OCI-LY7 (cell line): ENCODE data around the gene TAGLN2. TPM values are rescaled to one million over a fixed set of nuclear protein-coding genes. Genes with fewer than 3 reads are reported as not detected.

ENCODE experiments used
- BruUV-seq: library from RNA; stranded (reverse); fragments of 400-500 nt; replicated peaks from 2 replicates; lab custom pipeline; 2021; lab: Mats Ljungman, UMichigan
- CTCF ChIA-PET: fragments of 300-600 bp; sonication (Branson Sonifier 250); formaldehyde crosslinking; loops from one replicate; lab custom pipeline; 2022; ENCODE audit warnings: antibody characterized with exemption; ENCODE audit not compliant: unreplicated experiment; lab: Charles Lee
- POLR2A ChIA-PET: fragments of 300-600 bp; sonication (Branson Sonifier 250); formaldehyde crosslinking; loops from one replicate; lab custom pipeline; 2022; ENCODE audit warnings: antibody characterized with exemption; lab: Charles Lee
- DNase-seq: peaks from one replicate; pipeline ENCODE4 v3.0.0-alpha.2; 2015; ENCODE audit warnings: low spot score
- H2AFZ ChIP-seq: fragments of 200-600 bp; sonication (generic), shearing (Covaris generic); 2 replicates; pipeline ENCODE4 v1.6.1; 2014; ENCODE audit warnings: mild to moderate bottlenecking, antibody characterized with exemption, low read length, moderate library complexity
- H3K27ac ChIP-seq: fragments of 200-600 bp; sonication (generic); 2 replicates; pipeline ENCODE4 v1.5.1; 2014; ENCODE audit warnings: mixed run types, low read depth, mild to moderate bottlenecking, moderate library complexity, low read length, inconsistent platforms; ENCODE audit not compliant: poor library complexity, severe bottlenecking
- H3K36me3 ChIP-seq: fragments of 200-600 bp; sonication (generic); 2 replicates; pipeline ENCODE4 v1.6.1; 2014; ENCODE audit warnings: mild to moderate bottlenecking, antibody characterized with exemption, low read length, moderate library complexity, mixed read lengths; ENCODE audit not compliant: insufficient read depth
- H3K4me1 ChIP-seq: fragments of 200-600 bp; sonication (generic); 2 replicates; pipeline ENCODE4 v1.5.1; 2014; ENCODE audit warnings: mild to moderate bottlenecking, low read length; ENCODE audit not compliant: insufficient read depth, poor library complexity, severe bottlenecking
- H3K4me2 ChIP-seq: fragments of 200-600 bp; sonication (generic); 2 replicates; pipeline ENCODE4 v1.6.1; 2014; ENCODE audit warnings: mild to moderate bottlenecking, low read length
- H3K4me3 ChIP-seq: fragments of 200-600 bp; sonication (generic); 2 replicates; pipeline ENCODE4 v1.5.1; 2014; ENCODE audit warnings: mild to moderate bottlenecking, low read depth, low read length; ENCODE audit not compliant: poor library complexity, severe bottlenecking
- H3K79me2 ChIP-seq: fragments of 200-600 bp; sonication (generic); 2 replicates; pipeline ENCODE4 v1.6.1; 2016; ENCODE audit warnings: low read depth, mild to moderate bottlenecking, low read length, moderate library complexity, mixed read lengths; ENCODE audit not compliant: insufficient read depth
- H3K9me2 ChIP-seq: fragments of 200-600 bp; sonication (generic); 2 replicates; pipeline ENCODE4 v1.6.1; 2016; ENCODE audit warnings: mild to moderate bottlenecking, low read length, mixed read lengths; ENCODE audit not compliant: insufficient read depth
- H3K9me3 ChIP-seq: fragments of 200-600 bp; sonication (generic); 2 replicates; pipeline ENCODE4 v1.6.1; 2014; ENCODE audit warnings: mild to moderate bottlenecking, mixed run types, low read length, mixed read lengths
- H4K20me1 ChIP-seq: fragments of 200-600 bp; sonication (generic); 2 replicates; pipeline ENCODE4 v1.6.1; 2014; ENCODE audit warnings: mild to moderate bottlenecking, antibody characterized with exemption, low read length, moderate library complexity, mixed read lengths; ENCODE audit not compliant: insufficient read depth
- EZH2phosphoT487 ChIP-seq: fragments of 200-600 bp; sonication (generic); IDR thresholded peaks from 2 replicates; pipeline ENCODE4 v1.6.1; 2018; ENCODE audit warnings: low read depth, borderline replicate concordance, mild to moderate bottlenecking, mixed run types, antibody characterized with exemption, low read length, moderate library complexity, mixed read lengths
- intact Hi-C: fragments of 100-400 bp; cut with micrococcal nuclease; formaldehyde crosslinking; loops from one replicate; pipeline ENCODE4 v1.10.0; 2022; ENCODE audit not compliant: unreplicated experiment
- total RNA-seq, 2 experiments: library from RNA; depleted of rRNA in 1 of 2; stranded (reverse); fragments of >200 nt in 1 of 2; shearing (Covaris generic) in 1 of 2; gene quantifications; 2 replicates each; pipeline ENCODE4 v1.2.3, GENCODE V29; 2014 to 2022
- TF ChIP-seq, protein P1 (sequence below): fragments of 200-600 bp; sonication (generic); conservative IDR thresholded peaks from 2 replicates; pipeline ENCODE4 v1.5.1; 2014; ENCODE audit warnings: mild to moderate bottlenecking, antibody characterized with exemption, low read length, moderate library complexity, mixed read lengths

TAGLN2 gene
- total RNA-seq, 2 experiments from 2014 or later, result 193 to 215 TPM

DNA sequence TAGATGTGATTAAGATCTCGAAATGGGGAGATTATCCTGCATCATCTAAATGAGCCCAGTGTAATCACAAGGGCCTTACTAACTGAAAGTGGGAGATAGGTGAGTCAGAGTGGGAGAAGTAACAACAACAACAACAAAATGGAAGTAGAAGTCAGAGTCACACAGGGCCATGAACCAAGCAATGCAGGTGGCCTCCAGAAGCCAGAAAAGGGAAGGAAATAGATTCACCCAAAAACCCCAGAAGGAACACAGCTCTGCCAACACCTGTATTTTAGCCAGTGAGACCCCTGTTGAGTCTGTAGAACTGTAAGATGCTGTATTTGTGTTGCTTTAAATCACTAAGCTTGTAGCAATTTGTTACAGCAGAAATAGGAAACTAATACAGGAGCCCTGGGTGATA, 4.1 kb downstream of the TAGLN2 start:
- Histone ChIP-seq H3K4me3 (peak overlapping the region; percentile 94), H3K27ac (peak overlapping the region; percentile 80), H3K36me3 (peaks cover 44% of the 10 kb centered on the region), H3K79me2 (peaks cover 47% of the 10 kb centered on the region; the same call in 1 of the 2 replicates), H4K20me1 (no peaks in the 10 kb centered on the region), H3K4me2 (peak overlapping the region; percentile 90), H3K9me3 (no peaks in the 10 kb centered on the region), H3K9me2 (no peaks in the 10 kb centered on the region), H3K4me1 (peaks cover 40% of the 10 kb centered on the region), H2AFZ (no peak overlapping the region)
- ChIA-PET POLR2A (interaction anchor here (1.1 kb wide), 1 partner anchor 31 kb away, joined by 3 read pairs; no protein-coding TSS in a partner anchor), CTCF (interaction anchor here (0.6 kb wide), 1 partner anchor 458 kb away, joined by 3 read pairs; no protein-coding TSS in a partner anchor)
- BruUV-seq, result no TSS peak
- intact Hi-C loops, result no loop called here
- TF ChIP-seq, protein P1, sequence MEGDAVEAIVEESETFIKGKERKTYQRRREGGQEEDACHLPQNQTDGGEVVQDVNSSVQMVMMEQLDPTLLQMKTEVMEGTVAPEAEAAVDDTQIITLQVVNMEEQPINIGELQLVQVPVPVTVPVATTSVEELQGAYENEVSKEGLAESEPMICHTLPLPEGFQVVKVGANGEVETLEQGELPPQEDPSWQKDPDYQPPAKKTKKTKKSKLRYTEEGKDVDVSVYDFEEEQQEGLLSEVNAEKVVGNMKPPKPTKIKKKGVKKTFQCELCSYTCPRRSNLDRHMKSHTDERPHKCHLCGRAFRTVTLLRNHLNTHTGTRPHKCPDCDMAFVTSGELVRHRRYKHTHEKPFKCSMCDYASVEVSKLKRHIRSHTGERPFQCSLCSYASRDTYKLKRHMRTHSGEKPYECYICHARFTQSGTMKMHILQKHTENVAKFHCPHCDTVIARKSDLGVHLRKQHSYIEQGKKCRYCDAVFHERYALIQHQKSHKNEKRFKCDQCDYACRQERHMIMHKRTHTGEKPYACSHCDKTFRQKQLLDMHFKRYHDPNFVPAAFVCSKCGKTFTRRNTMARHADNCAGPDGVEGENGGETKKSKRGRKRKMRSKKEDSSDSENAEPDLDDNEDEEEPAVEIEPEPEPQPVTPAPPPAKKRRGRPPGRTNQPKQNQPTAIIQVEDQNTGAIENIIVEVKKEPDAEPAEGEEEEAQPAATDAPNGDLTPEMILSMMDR, result no peak
- no peak for TF ChIP-seq EZH2phosphoT487
- peak; percentile 69 for DNase-seq

DNA sequence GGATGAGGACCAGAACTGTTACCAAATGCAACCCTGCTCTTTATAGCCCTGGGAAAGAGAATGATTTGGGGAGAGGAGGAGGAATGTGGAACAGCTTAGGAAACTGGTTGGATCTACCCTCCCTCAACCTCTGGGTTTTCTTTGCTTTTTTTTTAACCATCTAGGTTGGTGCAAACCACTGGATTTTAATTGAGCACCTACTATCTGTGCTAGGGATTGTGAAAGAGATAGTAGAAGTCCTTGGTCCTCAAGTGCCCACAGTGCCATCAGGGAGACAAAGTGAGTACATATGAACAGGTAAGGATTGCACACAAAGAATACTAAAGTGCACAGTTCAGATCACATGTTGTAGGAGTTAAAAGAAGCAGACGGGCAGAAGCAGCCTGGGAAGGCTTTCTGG, 4.7 kb downstream of the TAGLN2 start:
- H3K9me3 ChIP-seq, result no peaks in the 10 kb centered on the region
- no peak for DNase-seq
- H3K9me2 ChIP-seq, result no peaks in the 10 kb centered on the region
- no peak overlapping the region for H3K4me3 ChIP-seq
- ChIA-PET CTCF (no interaction called here), POLR2A (interaction anchor here (1.1 kb wide), 1 partner anchor 30 kb away, joined by 3 read pairs; no protein-coding TSS in a partner anchor)
- H3K27ac ChIP-seq, result peak overlapping the region; percentile 80
- H3K4me1 ChIP-seq, result peaks cover 34% of the 10 kb centered on the region
- peaks cover 49% of the 10 kb centered on the region for H3K36me3 ChIP-seq
- peaks cover 47% of the 10 kb centered on the region; the same call in 1 of the 2 replicates for H3K79me2 ChIP-seq
- H2AFZ ChIP-seq, result no peak overlapping the region
- intact Hi-C loops, result no loop called here
- BruUV-seq, result no TSS peak
- H4K20me1 ChIP-seq, result no peaks in the 10 kb centered on the region
- TF ChIP-seq, protein P1, result no peak
- no peak for TF ChIP-seq EZH2phosphoT487
- peak overlapping the region; percentile 90; the same call in 1 of the 2 replicates for H3K4me2 ChIP-seq

DNA sequence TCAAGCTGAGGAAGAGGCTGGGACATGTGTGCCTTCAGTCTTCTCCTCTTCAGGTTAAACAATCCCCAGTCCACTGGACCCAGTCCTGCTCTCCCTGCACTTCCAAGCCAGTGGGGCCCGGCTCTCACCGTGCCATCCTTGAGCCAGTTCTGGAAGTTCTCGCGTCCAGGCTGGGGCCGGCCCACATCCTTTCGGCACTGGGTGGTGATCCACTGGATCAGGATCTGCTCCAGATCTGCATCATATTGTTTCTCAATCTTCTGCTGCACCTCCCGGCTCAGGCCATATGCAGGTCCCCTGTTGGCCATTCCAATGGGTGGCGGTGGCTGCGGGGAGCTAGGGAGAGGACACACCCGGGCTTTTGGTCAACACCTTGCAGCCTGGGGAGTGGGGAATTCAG, 5.1 kb downstream of the TAGLN2 start:
- no peaks in the 10 kb centered on the region for H3K9me3 ChIP-seq
- peaks cover 33% of the 10 kb centered on the region for H3K4me1 ChIP-seq
- no TSS peak for BruUV-seq
- ChIA-PET POLR2A (no interaction called here), CTCF (no interaction called here)
- no peak for DNase-seq
- H3K9me2 ChIP-seq, result no peaks in the 10 kb centered on the region
- TF ChIP-seq EZH2phosphoT487, result no peak
- TF ChIP-seq, protein P1, result no peak
- no peaks in the 10 kb centered on the region for H4K20me1 ChIP-seq
- H3K27ac ChIP-seq, result no peak overlapping the region
- H3K36me3 ChIP-seq, result peaks cover 49% of the 10 kb centered on the region
- intact Hi-C loops, result no loop called here
- H3K4me2 ChIP-seq, result no peak overlapping the region
- no peak overlapping the region for H3K4me3 ChIP-seq
- H2AFZ ChIP-seq, result no peak overlapping the region
- H3K79me2 ChIP-seq, result peaks cover 46% of the 10 kb centered on the region; the same call in 1 of the 2 replicates
